Measurements from ENCODE around the gene INPP5E. TPM values are rescaled to one million over a fixed set of nuclear protein-coding genes. Genes with fewer than 3 reads are reported as not detected.

Gene INPP5E
- total RNA-seq, 1 donor from 2014 or later: 4.7 TPM

DNA sequence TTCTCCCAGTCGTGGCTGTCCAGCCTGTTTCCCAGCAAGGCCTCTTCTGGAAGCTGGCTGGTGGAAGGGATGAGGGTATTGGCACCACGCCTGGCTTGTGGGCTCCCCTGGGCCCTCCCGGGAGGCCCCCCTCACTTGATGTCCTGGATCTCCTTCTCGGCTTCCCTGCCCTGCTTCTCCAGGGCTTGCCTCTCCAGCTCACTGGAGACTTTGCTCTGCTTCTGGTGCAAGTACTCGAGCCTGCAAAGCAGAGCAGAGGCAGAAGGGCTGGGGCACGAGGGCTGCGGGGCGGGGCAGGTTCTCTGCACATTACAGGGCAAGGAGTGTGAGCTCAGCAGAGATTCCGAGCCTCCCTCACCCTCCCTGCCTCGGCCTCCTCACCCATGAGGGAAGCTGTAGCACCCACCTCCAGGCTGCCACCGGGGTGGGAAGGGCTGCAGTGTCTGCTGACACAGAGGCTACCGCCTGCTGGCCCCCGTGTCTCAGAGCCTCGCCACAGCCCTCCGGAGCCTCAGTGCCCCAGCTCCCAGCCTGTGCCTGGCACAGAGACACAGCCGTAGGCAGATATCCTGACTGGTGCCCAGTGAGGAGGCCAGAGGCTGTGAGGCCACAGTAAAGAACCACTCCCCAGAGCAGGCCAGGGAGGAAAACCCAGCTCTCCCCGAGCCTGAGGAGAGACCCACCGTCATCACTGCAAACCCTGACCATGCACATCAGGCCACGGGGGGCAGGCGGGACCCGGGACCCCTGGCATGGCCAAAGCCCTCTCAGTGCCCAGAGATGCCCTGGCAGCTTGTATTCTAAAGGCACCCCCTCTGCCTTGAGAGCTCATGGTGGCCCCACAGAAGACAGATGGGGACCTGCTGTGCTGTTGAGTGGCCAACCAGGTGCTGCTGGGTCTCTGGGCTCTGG, 46.9 kb downstream of the INPP5E start:
- H3K9me3 ChIP-seq (ENCODE audit: control insufficient read depth in 3 of 3, low read length in 3 of 3): no peaks in the 10 kb centered on the region
- H3K27ac ChIP-seq (ENCODE audit: low read depth, low read length): no peak overlapping the region
- H3K4me1 ChIP-seq (ENCODE audit: control insufficient read depth in 3 of 3, insufficient read depth in 3 of 3, low read length in 3 of 3): no peaks in the 10 kb centered on the region
- H3K27me3 ChIP-seq (ENCODE audit: control insufficient read depth in 3 of 3, insufficient read depth in 3 of 3, low read length in 3 of 3): no peaks in the 10 kb centered on the region
- H3K9ac ChIP-seq (ENCODE audit: low read depth in 1 of 3, low read length in 3 of 3): no peak overlapping the region
- H3K4me3 ChIP-seq (ENCODE audit: low read length in 3 of 3): no peak overlapping the region
- peaks cover 59 to 74% (median 60%) of the 10 kb centered on the region in 3 donors for H3K36me3 ChIP-seq (ENCODE audit: control insufficient read depth in 3 of 3, insufficient read depth in 3 of 3, low read length in 3 of 3)

DNA sequence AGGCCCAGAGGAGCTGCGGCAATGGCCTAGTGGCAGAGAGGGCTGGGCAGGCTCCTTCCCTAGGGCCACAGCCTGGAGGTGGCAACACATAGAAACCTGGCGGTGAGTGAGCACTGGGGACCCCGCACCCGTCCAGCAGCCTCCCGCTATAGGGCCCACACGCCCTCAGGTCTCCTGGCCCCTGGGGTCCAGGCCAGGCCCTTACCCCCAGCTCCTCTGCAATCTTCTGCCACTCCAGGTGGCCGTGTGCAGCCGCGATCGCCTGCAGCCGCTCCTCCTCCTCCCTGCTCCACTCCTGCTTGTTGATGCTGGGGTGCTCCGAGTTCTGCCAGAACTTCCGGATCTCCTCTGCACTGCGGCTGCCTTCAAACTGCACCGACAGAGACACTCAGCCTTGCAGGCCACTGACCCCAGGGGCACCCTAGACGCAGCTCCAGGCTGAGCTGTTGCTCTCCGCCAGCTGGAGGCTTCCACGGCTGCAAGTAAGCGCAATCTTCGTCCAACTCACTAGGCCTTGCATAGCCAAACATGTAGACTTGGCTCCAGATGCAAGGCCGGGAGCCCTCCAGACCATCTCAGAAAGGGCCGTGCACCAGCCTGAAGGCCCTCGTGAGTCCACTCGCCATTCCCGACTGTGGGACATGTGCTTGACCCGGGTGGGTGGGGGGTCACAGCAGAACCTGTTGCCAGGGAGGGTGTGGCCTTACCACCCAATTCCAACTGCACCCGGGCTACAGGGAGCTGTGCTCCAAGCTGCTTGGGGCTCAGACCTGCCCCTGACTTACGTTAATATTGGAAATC, 47.7 kb downstream of the INPP5E start:
- Histone ChIP-seq H3K4me1 (ENCODE audit: control insufficient read depth in 3 of 3, insufficient read depth in 3 of 3, low read length in 3 of 3) (no peaks in the 10 kb centered on the region), H3K9ac (ENCODE audit: low read depth in 1 of 3, low read length in 3 of 3) (no peak overlapping the region), H3K9me3 (ENCODE audit: control insufficient read depth in 3 of 3, low read length in 3 of 3) (no peaks in the 10 kb centered on the region), H3K4me3 (ENCODE audit: low read length in 3 of 3) (no peak overlapping the region), H3K36me3 (ENCODE audit: control insufficient read depth in 3 of 3, insufficient read depth in 3 of 3, low read length in 3 of 3) (peaks cover 61 to 75% (median 66%) of the 10 kb centered on the region in 3 donors), H3K27me3 (ENCODE audit: control insufficient read depth in 3 of 3, insufficient read depth in 3 of 3, low read length in 3 of 3) (no peaks in the 10 kb centered on the region), H3K27ac (ENCODE audit: low read depth, low read length) (no peak overlapping the region)

GRCh38 chr9:136389396-136389795, 50.2 kb downstream of the INPP5E start:
- H3K36me3 ChIP-seq (ENCODE audit: control insufficient read depth in 3 of 3, insufficient read depth in 3 of 3, low read length in 3 of 3): peaks cover 48 to 65% (median 49%) of the 10 kb centered on the region in 3 donors
- H3K27ac ChIP-seq (ENCODE audit: low read depth, low read length): no peak overlapping the region
- no peaks in the 10 kb centered on the region for H3K27me3 ChIP-seq (ENCODE audit: control insufficient read depth in 3 of 3, insufficient read depth in 3 of 3, low read length in 3 of 3)
- no peak overlapping the region for H3K4me3 ChIP-seq (ENCODE audit: low read length in 3 of 3)
- H3K4me1 ChIP-seq (ENCODE audit: control insufficient read depth in 3 of 3, insufficient read depth in 3 of 3, low read length in 3 of 3): no peaks in the 10 kb centered on the region
- no peak overlapping the region for H3K9ac ChIP-seq (ENCODE audit: low read depth in 1 of 3, low read length in 3 of 3)
- no peaks in the 10 kb centered on the region for H3K9me3 ChIP-seq (ENCODE audit: control insufficient read depth in 3 of 3, low read length in 3 of 3)

GRCh38 chr9:136387217-136387616, 52.4 kb downstream of the INPP5E start:
- H3K9ac ChIP-seq (ENCODE audit: low read depth in 1 of 3, low read length in 3 of 3): no peak overlapping the region
- no peaks in the 10 kb centered on the region for H3K4me1 ChIP-seq (ENCODE audit: control insufficient read depth in 3 of 3, insufficient read depth in 3 of 3, low read length in 3 of 3)
- no peak overlapping the region for H3K27ac ChIP-seq (ENCODE audit: low read depth, low read length)
- no peaks in the 10 kb centered on the region for H3K27me3 ChIP-seq (ENCODE audit: control insufficient read depth in 3 of 3, insufficient read depth in 3 of 3, low read length in 3 of 3)
- H3K9me3 ChIP-seq (ENCODE audit: control insufficient read depth in 3 of 3, low read length in 3 of 3): no peaks in the 10 kb centered on the region
- H3K36me3 ChIP-seq (ENCODE audit: control insufficient read depth in 3 of 3, insufficient read depth in 3 of 3, low read length in 3 of 3): peaks cover 57 to 62% (median 59%) of the 10 kb centered on the region in 3 donors
- no peak overlapping the region for H3K4me3 ChIP-seq (ENCODE audit: low read length in 3 of 3)

DNA sequence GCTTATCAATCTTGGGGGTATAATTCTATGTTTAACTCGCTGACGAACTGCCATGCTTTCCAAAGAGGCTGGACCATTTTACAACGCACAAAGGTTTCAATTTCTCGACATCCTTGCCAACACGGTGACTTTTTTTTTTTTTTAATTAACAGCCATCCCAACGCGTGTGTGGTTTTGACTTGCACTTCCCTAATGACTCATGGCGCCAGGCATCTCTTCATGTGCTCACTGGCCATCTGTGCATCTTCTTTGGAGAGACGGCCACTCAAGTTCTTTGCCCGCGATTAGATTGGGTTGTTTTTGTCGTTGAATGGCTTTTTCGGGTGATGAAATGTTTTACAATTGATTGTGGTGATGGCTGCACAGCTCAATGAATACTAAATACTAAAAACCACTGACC, 53.6 kb downstream of the INPP5E start:
- H3K36me3 ChIP-seq (ENCODE audit: control insufficient read depth in 3 of 3, insufficient read depth in 3 of 3, low read length in 3 of 3): peaks cover 53 to 64% (median 54%) of the 10 kb centered on the region in 3 donors

GRCh38 chr9:136385015-136385414, 54.6 kb downstream of the INPP5E start:
- Histone ChIP-seq H3K36me3 (ENCODE audit: control insufficient read depth in 3 of 3, insufficient read depth in 3 of 3, low read length in 3 of 3) (peaks cover 59 to 68% (median 62%) of the 10 kb centered on the region in 3 donors), H3K27me3 (ENCODE audit: control insufficient read depth in 3 of 3, insufficient read depth in 3 of 3, low read length in 3 of 3) (no peaks in the 10 kb centered on the region), H3K4me3 (ENCODE audit: low read length in 3 of 3) (no peak overlapping the region), H3K4me1 (ENCODE audit: control insufficient read depth in 3 of 3, insufficient read depth in 3 of 3, low read length in 3 of 3) (no peaks in the 10 kb centered on the region), H3K27ac (ENCODE audit: low read depth, low read length) (no peak overlapping the region), H3K9me3 (ENCODE audit: control insufficient read depth in 3 of 3, low read length in 3 of 3) (no peaks in the 10 kb centered on the region), H3K9ac (ENCODE audit: low read depth in 1 of 3, low read length in 3 of 3) (no peak overlapping the region)

More for the DNA sequence above, 53.6 kb downstream of the INPP5E start:
- no peaks in the 10 kb centered on the region for H3K4me1 ChIP-seq (ENCODE audit: control insufficient read depth in 3 of 3, insufficient read depth in 3 of 3, low read length in 3 of 3)
- no peak overlapping the region for H3K9ac ChIP-seq (ENCODE audit: low read depth in 1 of 3, low read length in 3 of 3)
- H3K9me3 ChIP-seq (ENCODE audit: control insufficient read depth in 3 of 3, low read length in 3 of 3): no peaks in the 10 kb centered on the region
- H3K27me3 ChIP-seq (ENCODE audit: control insufficient read depth in 3 of 3, insufficient read depth in 3 of 3, low read length in 3 of 3): no peaks in the 10 kb centered on the region
- no peak overlapping the region for H3K27ac ChIP-seq (ENCODE audit: low read depth, low read length)
- H3K4me3 ChIP-seq (ENCODE audit: low read length in 3 of 3): no peak overlapping the region

DNA sequence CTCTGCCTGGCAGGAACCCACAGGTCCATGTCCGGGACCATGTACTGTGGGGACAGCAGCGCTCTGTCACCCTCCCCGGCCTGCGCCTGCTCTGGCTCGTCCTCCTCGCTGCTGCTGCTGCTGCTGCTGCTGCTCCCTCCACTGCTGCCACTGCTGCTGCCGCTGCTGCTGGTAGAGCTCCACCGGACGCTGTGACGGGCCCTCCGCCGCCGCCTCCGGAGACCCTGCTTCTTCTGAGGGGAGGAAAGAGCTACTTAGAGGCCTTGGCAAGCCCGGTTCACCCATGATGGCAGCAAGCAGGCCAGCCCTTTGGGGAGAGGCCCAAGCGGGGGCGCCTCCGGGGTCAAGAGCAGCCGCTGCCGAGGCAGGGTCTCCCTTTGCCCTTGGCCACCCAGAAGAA, 56.2 kb downstream of the INPP5E start:
- Histone ChIP-seq H3K27me3 (ENCODE audit: control insufficient read depth in 3 of 3, insufficient read depth in 3 of 3, low read length in 3 of 3) (no peaks in the 10 kb centered on the region), H3K9ac (ENCODE audit: low read depth in 1 of 3, low read length in 3 of 3) (no peak overlapping the region), H3K27ac (ENCODE audit: low read depth, low read length) (no peak overlapping the region), H3K36me3 (ENCODE audit: control insufficient read depth in 3 of 3, insufficient read depth in 3 of 3, low read length in 3 of 3) (peaks cover 51 to 58% (median 54%) of the 10 kb centered on the region in 3 donors), H3K4me3 (ENCODE audit: low read length in 3 of 3) (no peak overlapping the region), H3K9me3 (ENCODE audit: control insufficient read depth in 3 of 3, low read length in 3 of 3) (no peaks in the 10 kb centered on the region), H3K4me1 (ENCODE audit: control insufficient read depth in 3 of 3, insufficient read depth in 3 of 3, low read length in 3 of 3) (no peaks in the 10 kb centered on the region)

GRCh38 chr9:136381966-136382513, 57.6 kb downstream of the INPP5E start:
- peaks cover 42 to 50% (median 49%) of the 10 kb centered on the region in 3 donors for H3K36me3 ChIP-seq (ENCODE audit: control insufficient read depth in 3 of 3, insufficient read depth in 3 of 3, low read length in 3 of 3)
- H3K9ac ChIP-seq (ENCODE audit: low read depth in 1 of 3, low read length in 3 of 3): no peak overlapping the region
- H3K4me3 ChIP-seq (ENCODE audit: low read length in 3 of 3): no peak overlapping the region
- H3K9me3 ChIP-seq (ENCODE audit: control insufficient read depth in 3 of 3, low read length in 3 of 3): no peaks in the 10 kb centered on the region
- no peaks in the 10 kb centered on the region for H3K27me3 ChIP-seq (ENCODE audit: control insufficient read depth in 3 of 3, insufficient read depth in 3 of 3, low read length in 3 of 3)
- no peaks in the 10 kb centered on the region for H3K4me1 ChIP-seq (ENCODE audit: control insufficient read depth in 3 of 3, insufficient read depth in 3 of 3, low read length in 3 of 3)
- H3K27ac ChIP-seq (ENCODE audit: low read depth, low read length): no peak overlapping the region

- no peaks in the 10 kb centered on the region for H3K27me3 ChIP-seq (ENCODE audit: control insufficient read depth in 3 of 3, insufficient read depth in 3 of 3, low read length in 3 of 3)
- no peak overlapping the region for H3K9ac ChIP-seq (ENCODE audit: low read depth in 1 of 3, low read length in 3 of 3)
- no peaks in the 10 kb centered on the region for H3K9me3 ChIP-seq (ENCODE audit: control insufficient read depth in 3 of 3, low read length in 3 of 3)
- H3K27ac ChIP-seq (ENCODE audit: low read depth, low read length): no peak overlapping the region
- no peak overlapping the region for H3K4me3 ChIP-seq (ENCODE audit: low read length in 3 of 3)
- no peaks in the 10 kb centered on the region for H3K4me1 ChIP-seq (ENCODE audit: control insufficient read depth in 3 of 3, insufficient read depth in 3 of 3, low read length in 3 of 3)
- H3K36me3 ChIP-seq (ENCODE audit: control insufficient read depth in 3 of 3, insufficient read depth in 3 of 3, low read length in 3 of 3): peaks cover 39 to 50% (median 46%) of the 10 kb centered on the region in 3 donors
Measured at GRCh38 chr9:136381311-136381710, 58.3 kb downstream of the INPP5E start.
